SW480 (cell line): Measurements from ENCODE around the gene OPA3.
A peak's percentile ranks its signal among the peaks of the same experiment; 100 is the strongest.

Experiments
- DNase-seq: peaks from one replicate; pipeline ENCODE4 v3.0.0-alpha.2; 2016; ENCODE audit warnings: low spot score

The OPA3 gene

GRCh38 chr19:45503909-45504308 lies 80.7 kb downstream of the OPA3 start:
- DNase-seq, result no peak

GRCh38 chr19:45502111-45502510 lies 82.5 kb downstream of the OPA3 start:
- DNase-seq, result no peak

GRCh38 chr19:45501730-45502014 lies 82.9 kb downstream of the OPA3 start:
- no peak for DNase-seq

- DNase-seq, result no peak
Observed at GRCh38 chr19:45500918-45501729, 83.5 kb downstream of the OPA3 start.

GRCh38 chr19:45499196-45500180 lies 85.1 kb downstream of the OPA3 start:
- DNase-seq, result no peak

GRCh38 chr19:45498411-45499195 lies 86.0 kb downstream of the OPA3 start, which contains the start of gene PPM1N:
TSS of gene PPM1N (plus strand) at chr19:45498443. CDS start at chr19:45498473, 30 bp downstream.
- DNase-seq, result no peak

- no peak for DNase-seq
Observed at GRCh38 chr19:45497791-45498190, 86.8 kb downstream of the OPA3 start.

- DNase-seq, result no peak
Observed at GRCh38 chr19:45496349-45496953, 88.2 kb downstream of the OPA3 start.

- no peak for DNase-seq
Observed at GRCh38 chr19:45495178-45495577, 89.4 kb downstream of the OPA3 start.

- no peak for DNase-seq
Observed at GRCh38 chr19:45494261-45494916, 90.2 kb downstream of the OPA3 start.

- DNase-seq, result no peak
Observed at GRCh38 chr19:45492627-45493470, 91.8 kb downstream of the OPA3 start.

- no peak for DNase-seq
Observed at GRCh38 chr19:45492137-45492626, 92.4 kb downstream of the OPA3 start.

GRCh38 chr19:45489216-45489855 lies 95.3 kb downstream of the OPA3 start:
- DNase-seq, result no peak

GRCh38 chr19:45488708-45489107 lies 95.9 kb downstream of the OPA3 start:
- no peak for DNase-seq

- peak; percentile 98 for DNase-seq
Observed at GRCh38 chr19:45485305-45486077, 99.1 kb downstream of the OPA3 start.

GRCh38 chr19:45484273-45484945 lies 100.2 kb downstream of the OPA3 start:
- peak; percentile 77 for DNase-seq

GRCh38 chr19:45483033-45483432 lies 101.6 kb downstream of the OPA3 start:
- no peak for DNase-seq
